ENCODE measurements around the gene APOA4.

APOA4 gene

GRCh38 chr11:116822575-116822974 lies 529 bp downstream of the APOA4 start:
- Histone ChIP-seq H4K20me1 (ENCODE audit: insufficient read depth, low read length) (no peaks in the 10 kb centered on the region), H3K27me3 (ENCODE audit: insufficient read depth, low read length, poor library complexity) (no peaks in the 10 kb centered on the region), H3K4me3 (ENCODE audit: low read depth in 1 of 2, low read length in 2 of 2) (no peak overlapping the region), H3K36me3 (ENCODE audit: insufficient read depth, low read length) (no peaks in the 10 kb centered on the region), H3K4me2 (ENCODE audit: insufficient read depth, low read length) (no peak overlapping the region), H3K27ac (ENCODE audit: low read length) (no peak overlapping the region), H3K9ac (ENCODE audit: low read depth, low read length) (no peak overlapping the region), H2AFZ (ENCODE audit: low read depth, low read length) (no peak overlapping the region), H3K9me3 (ENCODE audit: insufficient read depth, low read length, severe bottlenecking) (no peaks in the 10 kb centered on the region), H3K79me2 (ENCODE audit: insufficient read depth, low read length) (no peaks in the 10 kb centered on the region), H3K4me1 (ENCODE audit: insufficient read depth, low read length) (no peaks in the 10 kb centered on the region)
- DNase-seq (no peak), ATAC-seq (ENCODE audit: insufficient read depth, low read depth) (no peak)
- no peak for TF ChIP-seq EZH2 (IDR thresholded peaks at IDR 0.05; ENCODE audit: borderline replicate concordance, low read depth, low read length, severe bottlenecking)
- no peak for TF ChIP-seq CTCF (IDR thresholded peaks at IDR 0.05; ENCODE audit: borderline replicate concordance, extremely low read depth, low read length, poor library complexity, severe bottlenecking)

- no peaks in the 10 kb centered on the region for H4K20me1 ChIP-seq (ENCODE audit: insufficient read depth, low read length)
- no peak for DNase-seq
- ATAC-seq (ENCODE audit: insufficient read depth, low read depth) = no peak
- no peaks in the 10 kb centered on the region for H3K36me3 ChIP-seq (ENCODE audit: insufficient read depth, low read length)
- H3K4me2 ChIP-seq (ENCODE audit: insufficient read depth, low read length) = no peak overlapping the region
- no peak overlapping the region for H3K9ac ChIP-seq (ENCODE audit: low read depth, low read length)
- H3K27ac ChIP-seq (ENCODE audit: low read length) = no peak overlapping the region
- H3K4me1 ChIP-seq (ENCODE audit: insufficient read depth, low read length) = no peaks in the 10 kb centered on the region
- H2AFZ ChIP-seq (ENCODE audit: low read depth, low read length) = no peak overlapping the region
- TF ChIP-seq CTCF (IDR thresholded peaks at IDR 0.05; ENCODE audit: borderline replicate concordance, extremely low read depth, low read length, poor library complexity, severe bottlenecking) = no peak
- no peak for TF ChIP-seq EZH2 (IDR thresholded peaks at IDR 0.05; ENCODE audit: borderline replicate concordance, low read depth, low read length, severe bottlenecking)
- H3K4me3 ChIP-seq (ENCODE audit: low read depth in 1 of 2, low read length in 2 of 2) = no peak overlapping the region
- no peaks in the 10 kb centered on the region for H3K27me3 ChIP-seq (ENCODE audit: insufficient read depth, low read length, poor library complexity)
- H3K79me2 ChIP-seq (ENCODE audit: insufficient read depth, low read length) = no peaks in the 10 kb centered on the region
- no peaks in the 10 kb centered on the region for H3K9me3 ChIP-seq (ENCODE audit: insufficient read depth, low read length, severe bottlenecking)
These were observed 1.8 kb downstream of the APOA4 start for GRCh38 chr11:116821050-116821918.

GRCh38 chr11:116819049-116819448 lies 4.1 kb downstream of the APOA4 start:
- H3K4me1 ChIP-seq (ENCODE audit: insufficient read depth, low read length) = no peaks in the 10 kb centered on the region
- no peak overlapping the region for H3K4me2 ChIP-seq (ENCODE audit: insufficient read depth, low read length)
- peaks cover 3% of the 10 kb centered on the region for H3K27me3 ChIP-seq (ENCODE audit: insufficient read depth, low read length, poor library complexity)
- no peak for DNase-seq
- H2AFZ ChIP-seq (ENCODE audit: low read depth, low read length) = no peak overlapping the region
- no peak overlapping the region for H3K4me3 ChIP-seq (ENCODE audit: low read depth in 1 of 2, low read length in 2 of 2)
- no peaks in the 10 kb centered on the region for H4K20me1 ChIP-seq (ENCODE audit: insufficient read depth, low read length)
- no peaks in the 10 kb centered on the region for H3K9me3 ChIP-seq (ENCODE audit: insufficient read depth, low read length, severe bottlenecking)
- TF ChIP-seq EZH2 (IDR thresholded peaks at IDR 0.05; ENCODE audit: borderline replicate concordance, low read depth, low read length, severe bottlenecking) = no peak
- TF ChIP-seq CTCF (IDR thresholded peaks at IDR 0.05; ENCODE audit: borderline replicate concordance, extremely low read depth, low read length, poor library complexity, severe bottlenecking) = no peak
- no peak overlapping the region for H3K9ac ChIP-seq (ENCODE audit: low read depth, low read length)
- H3K79me2 ChIP-seq (ENCODE audit: insufficient read depth, low read length) = no peaks in the 10 kb centered on the region
- no peak for ATAC-seq (ENCODE audit: insufficient read depth, low read depth)
- H3K27ac ChIP-seq (ENCODE audit: low read length) = no peak overlapping the region
- no peaks in the 10 kb centered on the region for H3K36me3 ChIP-seq (ENCODE audit: insufficient read depth, low read length)

Measured in DND-41 (cell line).